HG03280 (cell line): ENCODE results near the gene OR4E2.
"Not testable (repeated sequence)": the region's sequence is repeated elsewhere in the genome, so short reads cannot be mapped to it uniquely, and the experiment has no call there.

ENCODE experiments used
- ATAC-seq: cut with Tn5 transposase; IDR thresholded peaks from one replicate; pipeline ENCODE4 v1.9.1; 2021; ENCODE audit warnings: mild to moderate bottlenecking, moderate library complexity; ENCODE audit not compliant: unreplicated experiment

The OR4E2 gene

GRCh38 chr14:21653331-21653885, at the start of gene OR4E2:
Gene OR4E2 (plus strand): TSS chr14:21653835. CDS start chr14:21665083, 11,248 bp downstream.
- no peak for ATAC-seq

GRCh38 chr14:21612324-21612723, 41.3 kb upstream of the OR4E2 start:
- no peak for ATAC-seq

- ATAC-seq, result no peak
These were observed 39.4 kb upstream of the OR4E2 start for GRCh38 chr14:21614240-21614639.

- ATAC-seq, result no peak
These were observed 36.0 kb upstream of the OR4E2 start for GRCh38 chr14:21617614-21618013.

- ATAC-seq, result no peak
These were observed 27.0 kb upstream of the OR4E2 start for GRCh38 chr14:21626491-21627230.

- ATAC-seq, result not testable (repeated sequence)
These were observed 23.1 kb upstream of the OR4E2 start for GRCh38 chr14:21630503-21630902.

- no peak for ATAC-seq
These were observed 22.6 kb upstream of the OR4E2 start for GRCh38 chr14:21631084-21631483.

- no peak for ATAC-seq
These were observed 18.8 kb upstream of the OR4E2 start, which contains the start of gene OR10G2 for GRCh38 chr14:21634840-21635239. Gene OR10G2 (minus strand): TSS chr14:21634940. CDS start chr14:21634842, 98 bp downstream.

GRCh38 chr14:21642683-21643082, 11.0 kb upstream of the OR4E2 start:
- ATAC-seq, result no peak

- ATAC-seq, result no peak
These were observed 10.2 kb upstream of the OR4E2 start for GRCh38 chr14:21643407-21643806.

GRCh38 chr14:21647380-21647779, 6.3 kb upstream of the OR4E2 start:
- ATAC-seq, result no peak

GRCh38 chr14:21652209-21652808, 1.3 kb upstream of the OR4E2 start:
- no peak for ATAC-seq

- ATAC-seq, result no peak
These were observed 580 bp downstream of the OR4E2 start for GRCh38 chr14:21654215-21654614.

- no peak for ATAC-seq
These were observed 3.3 kb downstream of the OR4E2 start for GRCh38 chr14:21656980-21657379.

GRCh38 chr14:21668377-21668776, 14.7 kb downstream of the OR4E2 start:
- no peak for ATAC-seq

- ATAC-seq, result no peak
These were observed 15.6 kb downstream of the OR4E2 start for GRCh38 chr14:21669284-21669683.

GRCh38 chr14:21671371-21671770, 17.7 kb downstream of the OR4E2 start:
- no peak for ATAC-seq

GRCh38 chr14:21672116-21672515, 18.5 kb downstream of the OR4E2 start:
- no peak for ATAC-seq

- ATAC-seq, result no peak
These were observed 20.1 kb downstream of the OR4E2 start, which contains the start of gene OR4E1 for GRCh38 chr14:21673718-21674117. Gene OR4E1 (minus strand): TSS chr14:21673818. CDS start chr14:21670935, 2,883 bp downstream.

GRCh38 chr14:21675566-21675965, 21.9 kb downstream of the OR4E2 start:
- no peak for ATAC-seq

GRCh38 chr14:21680072-21680471, 26.4 kb downstream of the OR4E2 start:
- no peak for ATAC-seq

- ATAC-seq, result no peak
These were observed 32.8 kb downstream of the OR4E2 start for GRCh38 chr14:21686468-21686867.
